ENCODE data around the gene GMEB2.
A peak's percentile ranks its signal among the peaks of the same experiment; 100 is the strongest.

The GMEB2 gene

DNA sequence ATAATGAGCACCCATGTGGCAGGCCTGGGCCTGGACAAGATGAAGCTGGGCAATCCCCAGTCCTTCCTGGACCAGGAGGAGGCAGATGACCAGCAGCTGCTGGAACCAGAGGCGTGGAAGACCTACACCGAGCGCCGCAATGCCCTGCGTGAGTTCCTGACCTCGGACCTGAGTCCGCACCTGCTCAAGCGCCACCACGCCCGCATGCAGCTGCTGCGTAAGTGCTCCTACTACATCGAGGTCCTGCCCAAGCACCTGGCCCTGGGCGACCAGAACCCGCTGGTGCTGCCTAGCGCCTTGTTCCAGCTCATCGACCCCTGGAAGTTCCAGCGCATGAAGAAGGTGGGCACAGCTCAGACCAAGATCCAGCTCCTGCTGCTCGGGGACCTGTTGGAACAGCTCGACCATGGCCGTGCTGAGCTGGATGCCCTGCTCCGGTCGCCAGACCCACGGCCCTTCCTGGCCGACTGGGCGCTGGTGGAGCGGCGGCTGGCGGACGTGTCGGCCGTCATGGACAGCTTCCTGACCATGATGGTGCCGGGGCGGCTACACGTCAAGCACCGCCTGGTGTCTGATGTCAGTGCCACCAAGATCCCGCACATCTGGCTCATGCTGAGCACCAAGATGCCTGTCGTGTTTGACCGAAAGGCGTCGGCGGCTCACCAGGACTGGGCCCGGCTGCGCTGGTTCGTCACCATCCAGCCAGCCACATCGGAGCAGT is 71.1 kb downstream of the GMEB2 start:
- DNase-seq = no peak

DNA sequence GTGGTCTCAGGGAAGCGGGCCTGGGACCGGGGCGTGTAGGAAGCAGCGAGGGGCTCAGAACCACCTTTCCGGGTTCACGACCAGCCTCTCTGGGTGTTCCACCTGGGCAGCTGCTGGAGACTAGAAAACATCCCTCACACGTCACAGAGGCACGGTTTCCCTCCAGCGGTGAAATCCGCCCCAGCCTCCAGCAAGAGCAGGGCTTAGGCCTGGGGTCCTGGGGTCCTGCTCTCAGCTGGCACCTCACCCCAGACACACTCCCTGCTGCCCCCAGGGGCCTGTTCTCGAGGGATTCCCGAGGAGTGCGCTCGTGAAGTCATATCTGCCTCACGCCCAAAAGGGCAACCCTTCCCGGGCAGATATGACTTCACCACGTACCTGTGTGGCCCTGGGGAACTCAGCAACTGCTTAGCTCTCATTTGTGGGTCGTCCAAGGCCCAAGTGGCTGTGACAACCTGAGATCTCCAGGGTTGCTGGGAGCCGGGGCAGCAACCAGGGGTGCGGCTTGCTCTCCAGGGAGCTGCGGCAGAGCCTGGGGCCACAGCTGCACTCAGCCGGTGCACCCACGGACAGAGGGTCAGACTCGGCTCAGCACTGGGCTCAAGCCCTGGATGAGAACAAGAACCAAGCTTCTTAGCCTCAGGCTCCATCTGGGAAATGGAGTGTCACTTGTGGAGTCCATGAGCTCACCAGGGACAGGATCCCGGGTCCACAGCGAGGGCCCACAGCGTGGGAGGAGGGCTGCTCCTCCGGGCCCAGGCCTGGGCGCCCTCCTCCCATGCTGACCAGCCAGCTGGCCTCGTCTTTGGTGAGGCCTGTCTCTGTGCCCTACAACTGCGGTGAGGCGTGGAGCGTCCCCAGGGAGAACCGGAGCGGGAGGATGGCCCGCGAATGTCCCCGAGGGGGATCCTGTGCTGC is 72.3 kb downstream of the GMEB2 start:
- DNase-seq = no peak

DNA sequence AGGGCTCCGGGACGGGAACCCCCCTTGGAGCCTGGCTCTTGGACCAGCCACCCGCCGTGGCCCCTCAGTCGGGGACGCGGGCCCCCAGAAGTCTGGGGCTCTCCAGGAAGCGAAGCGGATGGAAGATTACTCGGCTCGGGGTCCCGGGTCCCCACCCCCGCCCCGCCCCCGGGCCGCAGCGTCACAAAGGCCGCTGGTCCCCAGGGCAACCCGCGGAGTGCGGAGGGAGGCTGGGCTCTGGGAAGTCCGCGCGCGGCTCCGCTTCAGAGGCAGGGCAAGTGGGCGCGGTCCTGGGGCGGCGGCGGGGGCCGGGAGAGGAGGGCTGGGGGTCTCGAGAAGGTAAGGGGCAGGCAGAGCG is 73.0 kb downstream of the GMEB2 start, which contains the start of gene FNDC11:
Gene FNDC11 (plus strand): TSS at position 227 of the 358 bp plus-strand sequence. CDS start 1,505 bp downstream, outside the sequence.
- peak; percentile 71 to 89 (median 77) for DNase-seq

DNA sequence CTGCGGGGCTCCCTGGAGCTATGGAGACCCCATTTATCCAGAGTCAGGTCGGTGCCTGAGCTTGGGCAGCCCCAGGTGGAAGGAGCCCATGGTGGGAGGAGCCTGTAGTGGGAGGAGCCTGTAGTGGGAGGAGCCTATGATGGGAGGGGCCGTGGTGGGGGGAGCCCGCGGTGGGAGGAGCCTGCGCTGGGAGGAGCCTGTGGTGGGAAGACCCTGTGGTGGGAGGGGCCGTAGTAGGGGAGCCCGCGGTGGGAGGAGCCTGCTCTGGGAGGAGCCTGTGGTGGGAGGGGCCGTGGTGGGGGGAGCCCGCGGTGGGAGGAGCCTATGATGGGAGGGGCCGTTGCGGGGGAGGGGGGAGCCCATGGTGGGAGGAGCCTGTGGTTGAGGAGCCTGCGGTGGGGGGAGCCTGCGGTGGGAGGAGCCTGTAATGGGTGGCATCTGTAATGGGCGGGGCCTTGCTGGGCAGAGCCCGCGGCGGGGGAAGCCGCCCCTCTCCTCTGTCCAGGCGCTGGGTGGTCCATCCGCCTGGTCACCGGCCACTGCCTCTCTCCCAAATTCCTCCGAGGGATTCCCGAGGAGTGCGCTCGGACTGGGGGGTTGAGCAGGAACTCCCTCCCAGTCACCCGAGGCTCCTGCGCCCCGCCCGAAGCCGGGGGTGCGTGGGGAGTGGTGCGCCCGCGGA is 73.5 kb downstream of the GMEB2 start:
- DNase-seq = peak; percentile 83 to 94 (median 84)

DNA sequence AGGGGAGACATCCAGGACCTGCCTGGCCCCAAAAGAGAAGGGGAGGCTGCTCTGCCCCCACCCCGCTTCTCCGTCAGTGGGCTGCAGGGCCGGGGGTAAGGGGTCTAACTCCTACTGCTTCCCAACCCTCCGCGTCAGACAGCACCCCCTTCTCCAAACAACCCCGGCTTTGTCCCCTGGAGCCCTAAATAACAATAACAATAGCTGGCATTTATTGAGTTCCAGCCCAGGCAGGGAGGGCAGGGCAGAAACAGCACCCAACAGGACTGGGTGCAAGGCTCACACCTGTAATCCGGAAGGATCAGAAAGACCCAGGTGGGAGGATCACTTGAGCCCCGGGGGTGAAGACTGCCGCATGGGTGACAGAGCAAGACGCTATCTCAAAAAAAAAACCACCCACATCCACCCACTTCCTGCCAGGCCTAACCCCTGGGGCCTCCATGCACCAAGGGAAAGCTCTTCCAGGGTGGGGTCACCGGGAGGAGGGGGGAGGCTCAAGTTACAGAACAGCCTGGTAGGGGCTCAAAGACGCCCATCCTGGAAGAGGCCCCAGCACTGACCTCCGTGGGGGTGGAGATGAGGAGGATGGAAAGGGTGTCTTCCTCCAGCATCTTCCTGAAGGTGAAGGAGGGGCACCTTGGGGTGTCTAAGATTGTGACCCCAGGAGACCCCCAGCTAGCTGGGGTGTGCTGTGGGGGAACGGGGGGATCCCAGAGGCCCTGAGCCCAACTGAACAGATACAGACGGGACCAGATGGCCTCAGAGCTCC is 74.2 kb downstream of the GMEB2 start:
- DNase-seq = no peak

DNA sequence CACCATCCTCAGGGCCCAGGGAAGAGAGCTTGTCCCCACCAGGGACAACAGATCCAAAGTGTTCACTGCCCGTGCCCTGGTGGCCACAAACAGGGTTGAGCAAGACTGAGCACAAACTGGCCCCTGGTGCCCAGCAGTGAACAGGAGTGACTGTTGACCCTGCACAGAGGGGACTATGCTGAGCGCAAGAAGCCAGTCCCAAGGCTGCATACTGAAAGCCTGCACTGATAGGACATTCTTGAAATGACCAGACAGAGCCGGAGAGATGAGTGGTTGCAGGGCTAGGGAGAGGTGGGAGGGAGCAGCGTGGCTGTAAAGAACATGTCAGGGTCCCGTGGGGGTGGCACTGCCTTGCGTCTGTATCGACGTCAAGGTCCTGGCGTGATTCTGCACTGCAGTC is 75.8 kb downstream of the GMEB2 start:
- no peak for DNase-seq

DNA sequence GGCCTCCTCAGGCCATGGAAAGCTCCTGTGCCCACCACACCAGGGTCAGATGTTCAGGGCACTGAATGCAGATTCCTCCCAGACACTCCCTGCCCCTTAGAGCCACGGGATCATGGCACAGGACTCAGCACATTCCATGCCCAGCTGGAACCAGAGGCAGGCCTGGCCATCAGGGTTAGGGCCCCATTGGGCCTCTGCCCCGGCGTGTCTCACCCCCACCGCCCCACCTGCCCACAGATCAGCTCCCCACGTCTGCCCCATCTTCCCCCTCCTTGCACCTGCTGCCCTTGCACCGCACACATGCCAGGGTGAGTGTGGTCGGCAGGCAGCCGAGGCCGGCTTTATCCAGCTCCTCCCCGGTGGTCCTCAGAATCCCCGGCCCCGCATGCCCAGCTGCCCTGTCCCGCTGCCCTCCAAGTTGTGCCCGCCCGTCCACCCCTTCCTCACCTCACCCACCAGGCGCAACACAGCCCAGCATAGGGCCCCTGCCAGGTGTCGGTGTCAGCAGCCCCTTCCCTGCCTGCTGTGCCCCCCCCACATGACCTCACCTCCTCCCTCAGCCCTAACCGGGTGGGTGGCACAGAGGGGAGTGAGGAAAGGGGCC is 77.1 kb downstream of the GMEB2 start:
- DNase-seq = no peak

DNA sequence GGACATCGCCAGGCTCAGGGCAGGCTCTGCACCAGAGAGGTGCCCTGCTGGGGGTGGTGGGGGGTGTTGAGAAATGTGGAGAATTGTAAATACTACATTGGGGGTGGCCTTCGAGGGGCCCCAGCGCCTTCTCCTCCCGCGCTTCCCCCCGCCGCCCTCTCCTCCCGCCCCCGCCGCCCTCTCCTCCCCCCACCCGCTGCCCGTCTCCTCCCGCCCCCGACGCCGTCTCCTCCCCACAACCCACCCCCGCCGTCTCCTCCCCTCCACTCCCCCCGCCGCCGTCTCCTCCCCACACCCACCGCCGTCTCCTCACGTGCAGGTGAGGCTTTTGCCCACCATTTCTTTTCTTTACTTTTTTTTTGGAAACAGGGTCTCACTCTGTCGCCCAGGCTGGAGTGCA is 77.9 kb downstream of the GMEB2 start:
- DNase-seq = no peak

DNA sequence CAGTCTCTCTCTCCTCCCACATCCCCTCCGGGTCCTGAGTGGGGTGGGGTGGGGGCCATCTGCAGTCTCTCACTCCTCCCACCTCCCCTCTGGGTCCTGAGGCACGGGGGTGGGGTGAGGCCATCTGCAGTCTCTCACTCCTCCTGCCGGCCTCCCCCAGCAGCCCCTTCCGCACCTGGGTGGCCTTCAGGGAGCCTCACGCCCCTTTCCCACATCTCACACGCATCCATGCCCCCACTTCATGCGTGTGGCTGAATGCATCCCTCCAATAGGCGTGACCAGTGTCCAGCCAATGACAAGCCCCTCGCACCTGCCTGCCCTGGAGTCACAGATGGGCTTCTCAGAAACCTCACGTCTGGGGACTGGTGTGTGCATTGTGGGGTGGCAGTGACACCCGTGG is 78.4 kb downstream of the GMEB2 start:
- no peak for DNase-seq

DNA sequence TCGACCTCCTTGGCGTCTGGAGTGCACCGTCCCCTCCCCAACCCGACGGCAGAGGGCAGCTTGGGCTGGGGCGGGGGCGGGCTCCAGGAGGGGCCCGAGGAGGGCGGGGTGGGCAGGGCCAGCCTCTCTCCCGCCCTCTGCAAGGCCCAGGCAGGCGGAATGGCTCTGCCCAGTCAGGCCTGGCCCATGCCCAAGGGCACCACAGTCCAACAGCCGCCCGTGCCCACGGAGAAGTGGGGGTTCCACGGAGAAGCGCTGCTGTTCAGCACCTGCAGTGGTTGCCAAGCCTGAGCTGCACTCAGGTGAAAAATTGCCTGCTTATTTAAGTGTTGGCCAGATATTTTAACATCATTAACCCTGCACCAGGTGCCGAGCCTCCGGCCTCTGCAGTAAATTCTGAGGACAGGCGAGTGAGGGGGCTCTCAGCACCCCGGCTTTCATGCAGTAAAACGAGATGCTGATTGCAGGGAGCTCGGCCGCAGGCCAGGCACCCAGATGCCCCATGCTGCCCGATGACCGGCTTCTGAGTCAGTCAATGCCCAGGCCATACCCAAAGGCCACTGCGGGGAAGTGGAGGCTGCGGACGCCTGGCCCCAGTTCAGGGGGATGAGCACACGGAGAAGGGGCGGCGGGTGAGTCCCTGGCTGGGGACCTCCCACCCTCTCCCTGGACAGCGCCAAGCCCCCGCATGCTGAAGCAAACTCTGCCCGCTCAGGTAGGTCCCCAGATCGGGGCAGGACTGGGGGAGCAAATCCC is 79.0 kb downstream of the GMEB2 start, which contains the start of gene SRMS:
Gene SRMS (minus strand): TSS at position 25 of the 756 bp plus-strand sequence. CDS start 286 bp downstream, outside the sequence.
- no peak for DNase-seq

DNA sequence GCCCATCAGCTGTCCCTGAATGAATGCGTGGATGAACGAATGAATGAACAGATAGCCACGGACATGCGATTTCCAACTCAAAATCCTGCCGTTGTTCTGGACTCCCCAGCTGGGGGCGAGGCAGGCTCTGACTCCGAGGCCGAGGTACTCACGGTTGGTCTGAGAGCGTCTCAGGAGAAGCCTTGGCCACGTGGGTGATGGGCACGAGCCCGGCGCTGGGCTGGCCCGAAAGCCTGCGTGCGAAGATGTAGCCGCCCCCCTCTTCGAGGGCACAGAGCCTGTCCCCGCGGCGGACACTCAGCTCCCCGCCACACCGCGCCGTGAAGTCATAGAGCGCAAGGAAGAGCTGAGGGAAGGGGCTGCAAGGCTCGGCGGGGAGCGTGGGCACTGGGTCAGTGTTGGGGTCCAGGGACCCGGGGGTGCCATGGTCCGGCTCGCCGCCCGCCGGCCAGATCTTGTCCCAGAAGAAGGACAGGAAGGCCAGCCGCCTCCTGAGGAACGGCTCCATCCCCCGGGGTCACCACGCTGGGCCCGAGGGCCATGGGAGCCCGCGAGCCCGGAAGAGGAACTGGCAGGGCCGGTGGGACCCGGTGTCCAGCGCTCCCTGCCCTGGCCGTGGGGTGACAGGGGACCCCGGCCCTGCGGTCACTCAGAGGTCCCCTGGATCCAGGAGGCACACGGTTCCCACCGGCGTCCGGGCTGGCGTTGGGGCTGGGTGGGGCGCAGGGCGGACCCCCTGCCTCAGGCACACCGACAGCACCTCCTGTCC is 79.8 kb downstream of the GMEB2 start:
- no peak for DNase-seq

DNA sequence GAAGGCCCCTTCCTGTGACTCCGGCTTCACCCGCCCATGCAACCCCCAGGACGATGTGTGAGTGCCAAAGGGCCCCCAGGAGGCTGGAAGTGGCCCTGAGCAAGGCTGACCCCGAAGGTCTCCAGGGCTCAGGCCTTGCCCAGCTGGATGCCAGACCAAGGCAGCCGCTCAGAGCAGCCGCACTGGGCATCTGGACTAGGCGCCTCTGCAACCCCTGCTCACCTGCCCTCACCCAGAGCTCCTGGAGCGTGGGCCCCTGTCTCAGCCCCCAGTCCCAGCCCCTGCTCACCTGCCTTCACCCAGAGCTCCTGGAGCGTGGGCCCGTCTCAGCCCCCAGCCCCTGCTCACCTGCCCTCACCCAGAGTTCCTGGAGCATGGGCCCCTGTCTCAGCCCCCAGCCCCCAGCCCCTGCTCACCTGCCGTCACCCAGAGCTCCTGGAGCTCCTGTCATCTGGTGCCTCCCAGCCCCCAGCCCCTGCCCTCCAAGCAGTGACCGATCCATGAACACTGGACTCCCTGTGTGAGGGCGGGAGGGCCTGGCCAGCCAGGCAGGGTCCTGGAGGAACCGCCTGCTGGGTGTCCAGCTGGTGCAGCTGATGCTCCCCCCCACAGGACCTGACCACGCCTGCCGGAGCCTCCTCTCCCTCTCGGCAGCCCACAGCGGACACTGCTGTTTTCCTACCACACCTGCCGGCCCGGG is 80.5 kb downstream of the GMEB2 start:
- no peak for DNase-seq

DNA sequence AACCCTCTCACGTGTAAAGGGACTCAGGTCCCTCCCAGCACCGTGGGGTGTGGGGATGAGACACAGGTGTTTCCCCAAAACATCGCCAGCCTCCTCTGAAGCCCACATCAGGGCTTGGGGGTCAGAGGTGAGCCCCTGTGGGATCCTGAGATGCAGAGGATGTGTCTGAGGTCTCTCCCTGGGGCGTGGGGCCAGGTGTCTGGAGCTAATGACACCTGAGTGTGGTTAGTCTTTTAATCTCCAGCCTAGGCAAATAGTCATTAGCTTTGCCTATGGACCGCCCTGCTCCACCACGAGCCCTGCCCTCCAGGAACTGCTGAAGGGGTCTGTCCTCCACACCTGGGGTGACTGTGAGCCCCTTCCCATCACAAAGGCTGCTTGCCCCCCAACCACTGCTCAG is 81.1 kb downstream of the GMEB2 start:
- no peak for DNase-seq

DNA sequence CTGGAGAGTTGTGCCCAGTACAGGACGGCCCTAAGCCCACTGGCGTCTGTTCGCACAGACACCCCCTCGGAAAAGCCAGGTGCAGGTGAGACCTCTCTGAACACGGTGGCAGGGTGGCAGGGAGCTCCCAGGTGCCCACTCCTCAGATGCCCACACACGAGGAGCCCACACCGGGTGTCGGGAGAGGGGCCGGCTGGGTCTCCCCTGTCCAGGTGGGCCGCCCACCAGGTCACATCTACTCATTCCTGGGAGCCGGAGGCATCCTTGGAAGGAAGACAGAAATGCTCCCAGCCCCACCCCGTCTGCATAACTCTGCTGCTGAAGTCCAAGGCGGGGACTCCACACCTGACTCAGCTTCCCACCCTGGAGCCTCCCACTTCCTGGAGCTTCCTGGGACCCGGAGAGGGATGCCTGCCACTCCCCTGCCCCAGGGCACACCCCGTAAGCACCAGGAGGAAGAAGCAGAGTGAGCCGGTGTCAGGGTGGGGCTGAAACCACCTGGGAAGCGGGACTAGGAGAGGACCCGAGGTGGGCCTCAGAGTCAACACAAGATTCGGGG is 81.9 kb downstream of the GMEB2 start:
- no peak for DNase-seq

DNA sequence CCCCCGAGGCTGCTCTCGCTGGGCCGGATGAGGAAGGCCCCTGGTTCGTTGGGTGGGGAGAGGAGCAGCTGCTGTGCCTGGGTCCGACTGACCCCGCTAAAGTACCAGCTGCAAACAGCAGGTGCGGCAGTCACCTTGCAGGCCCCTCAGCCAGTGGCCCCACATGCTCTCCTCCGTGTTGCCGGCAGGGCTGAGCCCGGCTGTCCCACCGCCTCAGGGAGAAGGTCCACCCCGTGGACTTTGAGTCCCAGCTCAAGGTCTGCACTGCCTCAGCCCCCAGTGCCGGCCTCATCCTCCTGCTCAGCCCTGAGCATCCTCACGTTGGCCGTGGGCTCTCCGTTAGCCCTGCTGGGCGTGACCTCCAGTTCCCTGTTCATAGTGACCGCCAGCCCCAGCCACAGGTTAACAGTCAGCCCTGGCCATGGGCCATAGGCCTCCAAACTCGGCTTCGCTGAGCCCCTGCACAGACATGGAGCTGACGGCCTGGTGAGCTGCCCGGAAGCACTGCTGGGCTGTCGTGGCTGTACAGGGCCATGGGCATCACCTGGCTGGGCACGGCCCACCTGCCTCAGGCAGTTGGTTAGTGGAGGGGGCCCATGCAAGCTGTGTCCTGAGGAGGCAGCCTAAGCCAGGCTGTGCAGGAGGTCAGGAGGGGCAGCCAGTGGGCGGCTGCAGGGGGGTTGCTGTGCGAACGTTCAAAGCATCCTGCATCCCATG is 82.5 kb downstream of the GMEB2 start:
- no peak for DNase-seq

DNA sequence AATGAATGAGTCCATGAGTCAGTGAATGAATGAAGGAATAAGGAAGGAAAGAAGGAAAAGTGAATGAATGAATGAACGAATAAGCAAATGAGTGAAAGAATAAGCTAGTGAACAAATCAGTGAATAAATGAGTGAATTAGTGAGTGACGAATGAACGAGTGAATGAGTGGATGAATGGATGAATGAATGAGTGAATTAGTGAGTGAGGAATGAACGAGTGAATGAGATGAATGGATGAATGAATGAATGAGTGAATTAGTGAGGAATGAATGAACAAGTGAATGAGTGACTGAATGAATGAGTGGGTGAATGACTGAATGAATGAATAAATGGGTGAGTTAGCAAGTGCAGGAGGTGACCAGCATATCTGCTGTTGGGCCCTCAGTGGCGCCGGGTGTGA is 83.2 kb downstream of the GMEB2 start:
- DNase-seq = no peak

DNA sequence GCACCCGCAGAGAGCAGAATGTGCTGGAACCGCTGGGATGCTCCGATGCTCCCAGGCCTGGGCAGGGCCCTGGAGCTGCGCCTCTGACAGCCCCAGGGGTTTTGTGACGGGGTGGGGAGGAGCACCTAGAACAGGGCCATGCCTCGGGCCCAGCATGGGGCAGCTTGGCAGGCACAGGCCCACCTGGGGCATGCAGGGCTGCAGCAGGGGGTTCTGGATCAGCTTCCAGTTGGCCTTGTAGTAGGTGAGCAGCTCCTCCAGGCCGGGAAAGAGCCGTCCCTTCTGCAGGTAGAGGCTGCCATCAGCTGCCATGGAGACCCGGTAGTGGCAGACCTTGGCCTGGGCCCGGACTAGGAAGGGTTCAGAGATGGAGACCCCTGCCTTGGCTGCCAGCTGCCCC is 83.8 kb downstream of the GMEB2 start:
- no peak for DNase-seq

DNA sequence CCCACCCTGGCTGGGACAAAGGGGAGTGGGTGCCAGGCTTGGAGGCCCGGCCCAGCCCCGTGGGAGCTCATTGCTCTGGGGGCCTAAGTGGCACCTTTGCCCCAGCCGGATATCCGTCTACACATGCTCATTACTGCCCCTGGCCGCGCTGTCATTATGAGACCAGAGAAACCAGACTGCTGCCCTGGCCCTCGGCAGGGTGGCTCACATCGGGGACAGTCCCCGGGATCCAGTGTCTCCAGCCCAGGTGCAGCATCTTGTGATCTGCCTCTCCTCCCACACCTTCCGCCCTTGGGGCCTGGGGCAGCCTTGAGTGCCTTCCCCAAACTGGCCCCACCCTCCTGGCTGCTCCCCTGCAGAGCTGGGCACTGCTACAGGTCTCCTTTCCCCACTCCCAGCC is 84.2 kb downstream of the GMEB2 start:
- no peak for DNase-seq

DNA sequence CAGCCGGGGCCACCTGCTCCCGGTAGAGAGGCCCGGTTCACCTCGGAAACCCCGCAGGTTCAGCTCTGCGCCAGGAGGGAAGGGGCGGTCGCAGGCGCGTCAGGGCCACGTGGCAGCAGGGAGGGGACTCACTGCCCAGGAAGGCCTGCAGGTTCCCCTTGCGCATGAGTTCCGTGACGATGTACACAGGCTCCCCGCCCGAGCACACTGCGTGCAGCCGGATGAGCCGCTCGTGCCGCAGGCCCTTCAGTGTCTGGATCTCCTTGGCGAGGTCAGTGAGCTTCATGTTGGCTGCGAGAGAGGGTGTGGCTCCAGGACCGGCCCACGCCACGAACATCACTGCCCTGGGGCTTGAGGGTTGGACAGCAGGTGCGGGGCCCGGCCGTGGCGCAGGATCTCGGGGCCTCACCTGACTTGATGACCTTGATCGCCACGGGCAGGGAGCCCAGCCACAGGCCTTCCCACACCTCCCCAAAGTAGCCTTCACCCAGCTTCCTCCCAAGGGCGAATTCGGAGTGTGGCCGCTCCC is 84.8 kb downstream of the GMEB2 start:
- no peak for DNase-seq

Measured in suppressor macrophage treated with lipopolysaccharide for 1 hour (primary cell).